PC-9 (cell line): ENCODE data around the gene SLITRK4. TPM values are rescaled to one million over a fixed set of nuclear protein-coding genes. Genes with fewer than 3 reads are reported as not detected.

Experiments used
- BruUV-seq: library from RNA; stranded (reverse); fragments of 400-500 nt; replicated peaks from 2 replicates; lab custom pipeline; 2021; lab: Mats Ljungman, UMichigan
- CTCF ChIA-PET: fragments of 300-600 bp; sonication (Branson Sonifier 250); formaldehyde crosslinking; loops from one replicate; lab custom pipeline; 2022; ENCODE audit warnings: antibody characterized with exemption; lab: Charles Lee
- POLR2A ChIA-PET: fragments of 300-600 bp; sonication (Branson Sonifier 250); formaldehyde crosslinking; loops from one replicate; lab custom pipeline; 2022; ENCODE audit warnings: antibody characterized with exemption; ENCODE audit not compliant: unreplicated experiment; lab: Charles Lee
- DNase-seq, 2 experiments: peaks; one replicate each; pipeline versions ENCODE4 v3.0.0 to v3.0.0-alpha.2; 2015 to 2022; ENCODE audit warnings: mixed read lengths in 1 of 2
- H2AFZ ChIP-seq: fragments of 200-600 bp; sonication (generic); 2 replicates; pipeline ENCODE4 v1.8.1; 2017; ENCODE audit warnings: antibody characterized with exemption
- H3F3A ChIP-seq: fragments of 200-600 bp; sonication (generic); 2 replicates; pipeline ENCODE4 v1.8.1; 2017; ENCODE audit warnings: antibody characterized with exemption, mild to moderate bottlenecking, low read depth; ENCODE audit not compliant: insufficient read depth
- H3K27ac ChIP-seq: fragments of 200-600 bp; sonication (generic); 2 replicates; pipeline ENCODE4 v1.6.1; 2016; ENCODE audit warnings: mixed run types
- H3K27me3 ChIP-seq: fragments of 200-600 bp; sonication (generic); 2 replicates; pipeline ENCODE4 v1.6.1; 2016; ENCODE audit warnings: low read depth, mixed run types; ENCODE audit not compliant: insufficient read depth
- H3K36me3 ChIP-seq: fragments of 200-600 bp; sonication (generic); 2 replicates; pipeline ENCODE4 v1.6.1; 2016; ENCODE audit warnings: low read depth, mixed run types
- H3K4me1 ChIP-seq: fragments of 200-600 bp; sonication (generic); replicated peaks from 2 replicates; pipeline ENCODE4 v1.6.1; 2016; ENCODE audit warnings: mixed run types; ENCODE audit not compliant: insufficient read depth
- H3K4me2 ChIP-seq: fragments of 200-600 bp; sonication (generic); 2 replicates; pipeline ENCODE4 v1.6.1; 2017; ENCODE audit warnings: mixed run types
- H3K4me3 ChIP-seq: fragments of 200-600 bp; sonication (generic); 2 replicates; pipeline ENCODE4 v1.6.1; 2016; ENCODE audit warnings: mixed run types
- H3K79me2 ChIP-seq: fragments of 200-600 bp; sonication (generic); 2 replicates; pipeline ENCODE4 v1.6.1; 2017; ENCODE audit warnings: low read depth, mixed run types
- H3K9me2 ChIP-seq: fragments of 200-600 bp; sonication (generic); 2 replicates; pipeline ENCODE4 v1.8.1; 2017; ENCODE audit warnings: mild to moderate bottlenecking; ENCODE audit not compliant: insufficient read depth
- H3K9me3 ChIP-seq: fragments of 200-600 bp; sonication (generic); 2 replicates; pipeline ENCODE4 v1.8.1; 2016; ENCODE audit warnings: low read depth; ENCODE audit not compliant: insufficient read depth
- H4K20me1 ChIP-seq: fragments of 200-600 bp; sonication (generic); 2 replicates; pipeline ENCODE4 v1.8.1; 2017; ENCODE audit not compliant: insufficient read depth
- EZH2 ChIP-seq: fragments of 200-600 bp; sonication (generic); IDR thresholded peaks from 2 replicates; pipeline ENCODE4 v1.8.0; 2017; ENCODE audit warnings: antibody characterized with exemption, low read depth
- intact Hi-C: fragments of 100-400 bp; cut with micrococcal nuclease; formaldehyde crosslinking; loops from one replicate; pipeline ENCODE4 v1.10.0; 2022; ENCODE audit not compliant: unreplicated experiment
- total RNA-seq: library from RNA; stranded (reverse); gene quantifications from 2 replicates; pipeline ENCODE4 v1.2.3, GENCODE V29; 2021
- TF ChIP-seq, protein P1 (sequence below): fragments of 200-600 bp; sonication (generic); conservative IDR thresholded peaks from 2 replicates; pipeline ENCODE4 v1.6.1; 2017; ENCODE audit warnings: mixed run types, antibody characterized with exemption, mild to moderate bottlenecking, moderate library complexity

Gene SLITRK4
- total RNA-seq, 1 experiment from 2014 or later, result not detected

GRCh38 chrX:143633461-143634308 is 2.2 kb downstream of the SLITRK4 start:
- no peaks in the 10 kb centered on the region for H3K36me3 ChIP-seq
- no peak for TF ChIP-seq EZH2
- TF ChIP-seq, protein P1, sequence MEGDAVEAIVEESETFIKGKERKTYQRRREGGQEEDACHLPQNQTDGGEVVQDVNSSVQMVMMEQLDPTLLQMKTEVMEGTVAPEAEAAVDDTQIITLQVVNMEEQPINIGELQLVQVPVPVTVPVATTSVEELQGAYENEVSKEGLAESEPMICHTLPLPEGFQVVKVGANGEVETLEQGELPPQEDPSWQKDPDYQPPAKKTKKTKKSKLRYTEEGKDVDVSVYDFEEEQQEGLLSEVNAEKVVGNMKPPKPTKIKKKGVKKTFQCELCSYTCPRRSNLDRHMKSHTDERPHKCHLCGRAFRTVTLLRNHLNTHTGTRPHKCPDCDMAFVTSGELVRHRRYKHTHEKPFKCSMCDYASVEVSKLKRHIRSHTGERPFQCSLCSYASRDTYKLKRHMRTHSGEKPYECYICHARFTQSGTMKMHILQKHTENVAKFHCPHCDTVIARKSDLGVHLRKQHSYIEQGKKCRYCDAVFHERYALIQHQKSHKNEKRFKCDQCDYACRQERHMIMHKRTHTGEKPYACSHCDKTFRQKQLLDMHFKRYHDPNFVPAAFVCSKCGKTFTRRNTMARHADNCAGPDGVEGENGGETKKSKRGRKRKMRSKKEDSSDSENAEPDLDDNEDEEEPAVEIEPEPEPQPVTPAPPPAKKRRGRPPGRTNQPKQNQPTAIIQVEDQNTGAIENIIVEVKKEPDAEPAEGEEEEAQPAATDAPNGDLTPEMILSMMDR, result no peak
- no peak overlapping the region for H3K27ac ChIP-seq
- no peak overlapping the region for H3K4me3 ChIP-seq
- H4K20me1 ChIP-seq, result no peaks in the 10 kb centered on the region
- no peak for DNase-seq
- intact Hi-C loops, result no loop called here
- no peaks in the 10 kb centered on the region for H3F3A ChIP-seq
- no peaks in the 10 kb centered on the region for H3K9me3 ChIP-seq
- no TSS peak for BruUV-seq
- H3K9me2 ChIP-seq, result no peaks in the 10 kb centered on the region
- H3K79me2 ChIP-seq, result no peaks in the 10 kb centered on the region
- no peaks in the 10 kb centered on the region for H3K27me3 ChIP-seq
- ChIA-PET POLR2A (no interaction called here), CTCF (interaction anchor here (0.7 kb wide), 1 partner anchor 1097 kb away, joined by 9 read pairs; no protein-coding TSS in a partner anchor)
- no peak overlapping the region for H2AFZ ChIP-seq
- no peak overlapping the region for H3K4me2 ChIP-seq
- H3K4me1 ChIP-seq, result no peaks in the 10 kb centered on the region

DNA sequence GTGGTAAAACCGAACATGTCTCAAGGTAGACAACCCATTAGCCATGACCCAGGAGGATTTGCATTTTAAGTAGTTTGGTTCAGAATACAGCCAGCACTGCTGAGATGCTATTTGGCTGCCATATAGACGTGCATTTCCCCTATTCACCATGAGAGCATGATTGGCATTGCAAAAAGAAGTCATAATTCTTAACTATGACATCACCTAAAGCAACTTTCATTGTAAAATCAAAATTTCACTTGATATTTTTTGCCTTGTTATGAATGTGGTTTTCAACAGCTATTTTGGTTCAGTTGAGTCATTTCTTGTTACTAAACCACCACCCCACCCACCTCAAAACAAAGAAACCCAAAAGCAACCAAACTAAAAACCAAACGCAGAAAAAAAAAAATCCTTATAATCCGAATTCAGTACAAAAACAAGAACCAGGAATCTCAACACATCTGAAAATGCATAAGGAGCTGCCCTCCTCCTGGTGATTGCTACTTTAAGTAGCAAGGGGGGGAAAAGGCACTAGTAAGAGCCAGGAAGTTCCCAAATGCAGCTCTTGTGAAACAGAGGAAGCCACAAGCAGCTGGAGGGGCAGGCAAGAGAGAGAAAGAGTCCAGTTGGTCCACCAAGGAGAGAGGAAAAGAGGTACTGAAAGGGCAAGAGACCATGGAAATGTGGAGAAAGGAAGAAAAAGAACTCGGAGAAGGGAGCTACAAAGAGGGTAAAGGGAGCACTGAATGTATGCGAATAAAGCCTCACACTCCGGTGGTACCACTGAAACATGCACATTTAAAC is 3.1 kb downstream of the SLITRK4 start:
- no peak for DNase-seq
- Histone ChIP-seq H3K4me3 (no peak overlapping the region), H3F3A (no peaks in the 10 kb centered on the region), H3K9me3 (no peaks in the 10 kb centered on the region), H3K27ac (no peak overlapping the region), H3K79me2 (no peaks in the 10 kb centered on the region), H3K9me2 (no peaks in the 10 kb centered on the region), H3K4me2 (no peak overlapping the region), H3K4me1 (no peaks in the 10 kb centered on the region), H2AFZ (no peak overlapping the region), H3K27me3 (no peaks in the 10 kb centered on the region), H4K20me1 (no peaks in the 10 kb centered on the region), H3K36me3 (no peaks in the 10 kb centered on the region)
- ChIA-PET CTCF (interaction anchor here (0.7 kb wide), 1 partner anchor 1097 kb away, joined by 9 read pairs; no protein-coding TSS in a partner anchor), POLR2A (no interaction called here)
- intact Hi-C loops, result no loop called here
- TF ChIP-seq EZH2, result no peak
- TF ChIP-seq, protein P1, result no peak
- no TSS peak for BruUV-seq

DNA sequence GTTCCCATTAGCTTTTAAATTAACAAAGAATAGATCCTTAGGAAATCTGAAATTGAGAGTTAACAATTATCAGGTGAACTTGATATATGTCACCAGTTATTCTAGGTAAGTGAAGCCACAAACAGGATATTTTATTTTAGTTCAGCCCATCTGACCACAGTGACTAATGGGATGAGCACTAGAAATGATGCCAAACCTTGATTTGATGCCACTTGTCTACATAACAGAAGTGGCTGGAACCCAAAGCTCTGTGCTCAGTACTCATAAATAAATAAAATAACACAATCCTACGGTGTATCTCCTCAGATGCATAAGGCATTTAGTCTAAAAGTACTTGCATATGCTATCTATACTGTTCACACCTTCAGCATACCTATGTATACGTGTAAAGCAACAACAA is 12.2 kb downstream of the SLITRK4 start:
- POLR2A ChIA-PET, result no interaction called here
- H2AFZ ChIP-seq, result no peak overlapping the region
- H3K9me3 ChIP-seq, result no peaks in the 10 kb centered on the region
- no TSS peak for BruUV-seq
- CTCF ChIA-PET, result no interaction called here
- H4K20me1 ChIP-seq, result no peaks in the 10 kb centered on the region
- H3K27ac ChIP-seq, result no peak overlapping the region
- no peaks in the 10 kb centered on the region for H3K79me2 ChIP-seq
- no peaks in the 10 kb centered on the region for H3F3A ChIP-seq
- H3K4me3 ChIP-seq, result no peak overlapping the region
- DNase-seq, result no peak
- no peaks in the 10 kb centered on the region for H3K4me1 ChIP-seq
- intact Hi-C loops, result no loop called here
- H3K36me3 ChIP-seq, result no peaks in the 10 kb centered on the region
- H3K9me2 ChIP-seq, result no peaks in the 10 kb centered on the region
- H3K27me3 ChIP-seq, result no peaks in the 10 kb centered on the region
- TF ChIP-seq EZH2, result no peak
- TF ChIP-seq, protein P1, result no peak
- no peak overlapping the region for H3K4me2 ChIP-seq
